Coronary artery (tissue), 2 donors: ENCODE results near the gene ORAI1.
"Not testable (repeated sequence)": the region's sequence is repeated elsewhere in the genome, so short reads cannot be mapped to it uniquely, and the experiment has no call there.

Source experiments
- DNase-seq: peaks from one replicate; pipeline ENCODE4 v3.0.0-alpha.2; 2017; ENCODE audit warnings: low spot score
- H3K27ac ChIP-seq, 2 donors: fragments of 200-600 bp; sonication (generic); one replicate each; pipeline ENCODE4 v1.5.1; 2016 to 2019
- H3K4me3 ChIP-seq: fragments of 200-600 bp; sonication (generic); 2 replicates; pipeline ENCODE4 v1.5.1; 2016; ENCODE audit warnings: mild to moderate bottlenecking, moderate library complexity
- CTCF ChIP-seq: fragments of 200-600 bp; sonication (generic); IDR thresholded peaks from one replicate; pipeline ENCODE4 v1.5.1; 2019; ENCODE audit warnings: antibody characterized with exemption

ORAI1 gene

GRCh38 chr12:121668750-121669520, 42.6 kb downstream of the ORAI1 start:
- no peak overlapping the region for H3K27ac ChIP-seq
- TF ChIP-seq CTCF = no peak
- DNase-seq = no peak
- H3K4me3 ChIP-seq = no peak overlapping the region

GRCh38 chr12:121669521-121669900, 43.2 kb downstream of the ORAI1 start, which contains the start of gene MORN3:
TSS of gene MORN3 (minus strand) at chr12:121669654. CDS start at chr12:121669483, 171 bp downstream.
- no peak for DNase-seq
- Histone ChIP-seq H3K27ac (no peak within 1 kb of the TSS), H3K4me3 (no peak within 1 kb of the TSS)
- TF ChIP-seq CTCF = no peak

- peak overlapping the region; percentile 10 to 15 for H3K27ac ChIP-seq
- no peak for DNase-seq
Observed at GRCh38 chr12:121673013-121673511, 46.7 kb downstream of the ORAI1 start.

GRCh38 chr12:121676190-121676589, 49.9 kb downstream of the ORAI1 start:
- no peak for DNase-seq
- no peak overlapping the region for H3K27ac ChIP-seq
- no peak for TF ChIP-seq CTCF
- H3K4me3 ChIP-seq = no peak overlapping the region

More at GRCh38 chr12:121673013-121673511, 46.7 kb downstream of the ORAI1 start:
- peak overlapping the region; percentile 67 for H3K4me3 ChIP-seq
- no peak for TF ChIP-seq CTCF

GRCh38 chr12:121678305-121678704, 52.0 kb downstream of the ORAI1 start:
- no peak for TF ChIP-seq CTCF
- no peak overlapping the region for H3K4me3 ChIP-seq
- DNase-seq = no peak
- no peak overlapping the region for H3K27ac ChIP-seq

- no peak for TF ChIP-seq CTCF
- Histone ChIP-seq H3K4me3 (no peak overlapping the region), H3K27ac (no peak overlapping the region)
- no peak for DNase-seq
Observed at GRCh38 chr12:121678716-121679300, 52.5 kb downstream of the ORAI1 start.

GRCh38 chr12:121679661-121680197, 53.4 kb downstream of the ORAI1 start:
- H3K27ac ChIP-seq, H3K4me3 ChIP-seq, DNase-seq: not testable (repeated sequence)
